ENCODE data around the gene IL2RA. TPM values are rescaled to one million over a fixed set of nuclear protein-coding genes. Genes with fewer than 3 reads are reported as not detected.

Gene IL2RA
- total RNA-seq, 1 experiment from 2014 or later: 0.59 TPM

- TF ChIP-seq CBX3 (IDR thresholded peaks at IDR 0.05; ENCODE audit: low read depth) (no peak), FOSL1 (IDR thresholded peaks at IDR 0.05; ENCODE audit: low read depth) (no peak), RAD21 (IDR thresholded peaks at IDR 0.05; ENCODE audit: low read depth) (no peak), REST (IDR thresholded peaks at IDR 0.05; ENCODE audit: low read depth) (no peak), CTCF (IDR thresholded peaks at IDR 0.05 in 2 of 3, conservative IDR thresholded peaks at IDR 0.05 in 1 of 3; ENCODE audit: borderline replicate concordance in 1 of 3, insufficient read depth in 1 of 3, low read depth in 2 of 3, low read length in 2 of 3) (no peak), MAX (IDR thresholded peaks at IDR 0.05) (no peak), EGR1 (IDR thresholded peaks at IDR 0.05; ENCODE audit: low read depth) (no peak)
- H3K9me2 ChIP-seq (ENCODE audit: insufficient read depth): no peaks in the 10 kb centered on the region
- H3K4me3 ChIP-seq (replicated peaks in 1 of 2; ENCODE audit: low read depth in 1 of 2, low read length in 2 of 2): no peak overlapping the region
- DNase-seq (ENCODE audit: low read depth, low spot score): no peak
- no peaks in the 10 kb centered on the region for H3K27me3 ChIP-seq (ENCODE audit: insufficient read depth, low read length)
- POLR2A ChIA-PET: no interaction called here
- no peak overlapping the region for H3K9ac ChIP-seq (ENCODE audit: low read length)
- no peak overlapping the region for H3K4me2 ChIP-seq (ENCODE audit: low read length)
- CTCF ChIA-PET: interaction anchor here (2.0 kb wide), 1 partner anchor 301 kb away, joined by 5 read pairs; no protein-coding TSS in a partner anchor
- peaks cover 49 to 53% of the 10 kb centered on the region in 2 experiments for H3K36me3 ChIP-seq (ENCODE audit: control insufficient read depth in 1 of 2, insufficient read depth in 2 of 2, low read length in 2 of 2)
- BruUV-seq (replicated peaks): no TSS peak
- H3K4me1 ChIP-seq (ENCODE audit: control insufficient read depth in 1 of 2, insufficient read depth in 2 of 2, low read length in 2 of 2): no peaks in the 10 kb centered on the region
- RAD21 ChIA-PET (ENCODE audit: low non-redundant PET in 1 of 2, low total read pairs in 2 of 2, uncharacterized antibody in 2 of 2, unreplicated experiment in 2 of 2): no interaction called here
- no peaks in the 10 kb centered on the region for H3K9me3 ChIP-seq (ENCODE audit: control insufficient read depth in 1 of 2, insufficient read depth in 1 of 2, low read depth in 1 of 2, low read length in 2 of 2)
- peaks cover 92% of the 10 kb centered on the region for H3K79me2 ChIP-seq (ENCODE audit: insufficient read depth, low read length)
- H2AFZ ChIP-seq (ENCODE audit: low read depth, low read length, poor library complexity, severe bottlenecking): no peak overlapping the region
- intact Hi-C loops (cut with micrococcal nuclease): no loop called here
- no peak overlapping the region for H3K27ac ChIP-seq (ENCODE audit: low read depth, low read length)
- no peak for ATAC-seq
- H4K20me1 ChIP-seq (ENCODE audit: insufficient read depth): peaks cover 9% of the 10 kb centered on the region; the same call in 1 of the 2 replicates
These were observed 39.0 kb upstream of the IL2RA start for GRCh38 chr10:6101181-6101580.

Data from HCT116 (cell line).